HG03575 (cell line): ENCODE data around the gene ECI2.

Source experiments
- ATAC-seq: cut with Tn5 transposase; IDR thresholded peaks from one replicate; pipeline ENCODE4 v1.9.1; 2021; ENCODE audit not compliant: unreplicated experiment, insufficient number of reproducible peaks, low FRiP score; ENCODE audit errors: extremely low read depth

The ECI2 gene

DNA sequence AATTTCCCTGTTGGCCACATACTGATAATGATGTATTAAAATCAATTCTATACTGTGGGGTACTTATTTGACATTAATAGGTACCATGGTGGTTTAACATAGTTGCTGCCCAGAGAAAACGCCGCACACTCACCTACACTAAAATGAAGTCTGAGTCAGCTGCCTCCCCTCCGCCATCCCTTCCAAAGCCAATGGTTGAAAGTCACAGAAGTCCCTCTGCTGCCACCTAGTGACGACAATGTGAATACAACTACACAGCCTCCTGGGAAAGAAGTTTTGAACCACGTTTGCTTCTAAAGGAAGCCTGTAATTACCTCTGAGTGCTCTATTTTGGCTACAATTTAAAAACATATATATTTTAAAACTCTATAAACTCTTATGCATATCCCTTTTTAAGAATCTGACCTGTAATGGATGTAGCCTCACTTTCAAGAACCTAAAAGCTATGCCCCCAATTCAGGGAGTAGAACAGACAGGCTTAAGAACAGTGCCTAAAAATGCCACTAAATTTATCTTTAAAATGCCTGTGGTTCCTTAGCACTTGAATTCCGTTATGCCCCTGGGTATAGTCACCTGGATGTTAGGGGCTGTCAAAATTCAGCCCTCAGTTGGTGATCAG lies 20.6 kb upstream of the ECI2 start:
- ATAC-seq: no peak

DNA sequence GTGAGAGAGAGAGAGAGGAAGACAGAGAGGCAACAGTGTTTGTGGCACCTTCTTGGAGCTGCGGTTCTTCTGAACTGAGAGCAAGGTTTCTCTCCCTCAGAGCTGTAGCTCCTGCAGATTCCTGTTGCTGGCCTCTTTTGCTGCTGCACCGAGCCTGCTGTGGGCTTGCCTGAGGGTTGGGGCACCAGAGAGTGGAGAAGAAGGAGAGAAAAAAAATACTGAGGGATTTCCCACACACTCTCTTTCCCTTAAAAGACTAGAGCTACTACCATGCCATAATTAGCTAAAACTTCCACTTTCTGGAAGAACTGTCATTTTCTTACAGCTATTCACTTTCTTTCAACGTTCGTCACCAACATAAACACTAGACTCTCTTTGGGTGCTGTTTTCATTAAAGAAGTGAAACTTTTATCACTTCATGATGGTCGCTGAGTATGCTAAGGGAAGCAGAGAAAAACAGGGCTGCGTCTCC lies 18.2 kb upstream of the ECI2 start:
- ATAC-seq: no peak

DNA sequence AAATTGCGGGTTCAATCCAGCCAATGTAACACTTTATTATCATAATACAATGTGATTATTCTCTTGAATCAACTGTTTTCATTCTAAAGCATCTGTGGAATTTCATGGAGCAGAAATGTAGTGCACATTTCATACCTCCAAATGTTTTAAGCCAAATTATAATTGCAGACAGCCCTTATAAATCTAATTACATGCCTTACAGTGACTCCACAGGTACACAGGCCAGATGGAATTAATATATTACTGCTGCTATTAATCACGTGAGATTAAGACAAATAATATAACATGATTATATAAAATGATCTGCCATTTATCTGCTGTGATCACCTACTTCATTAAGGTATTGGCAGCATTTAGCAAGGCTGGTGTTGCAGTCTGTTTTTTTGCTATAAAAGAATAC lies 9.7 kb upstream of the ECI2 start:
- ATAC-seq: no peak

DNA sequence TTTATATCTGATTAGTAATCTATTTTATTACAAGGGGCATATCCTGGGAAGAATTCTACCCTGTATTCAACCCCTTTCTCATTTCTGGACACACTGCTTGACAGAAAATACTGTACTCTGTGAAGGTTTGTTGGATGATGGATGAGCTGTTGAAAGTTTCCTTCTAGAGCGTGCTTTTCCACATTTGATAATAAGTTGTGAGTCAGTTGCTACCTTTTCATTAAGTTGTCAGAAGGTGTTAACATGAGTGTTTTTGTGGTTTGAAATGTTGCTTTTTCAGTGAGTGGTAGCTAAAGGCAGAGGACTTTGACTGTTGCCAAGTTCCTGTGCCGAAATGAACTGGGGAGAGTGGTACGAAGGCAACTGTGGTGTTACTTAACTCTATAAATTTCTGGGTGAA lies 3.9 kb upstream of the ECI2 start:
- no peak for ATAC-seq

DNA sequence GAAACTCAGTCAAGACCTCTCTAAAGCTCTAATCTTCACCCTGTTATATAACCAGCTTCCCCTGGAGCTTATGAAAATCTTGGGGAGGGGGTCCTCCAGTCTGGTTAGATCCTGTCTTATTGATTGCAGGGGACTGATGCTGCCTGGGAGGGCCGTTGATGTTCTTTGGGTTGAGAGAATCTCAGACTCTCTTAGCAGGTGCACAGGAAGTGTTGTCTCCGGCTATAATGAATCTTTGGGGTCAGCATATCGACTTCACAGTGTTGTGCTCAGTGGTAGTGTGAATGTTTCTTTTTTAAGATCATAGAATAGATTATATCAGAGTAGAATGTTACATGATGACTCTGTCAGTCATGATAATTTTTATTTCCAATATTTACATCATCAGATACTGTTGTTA lies 2.8 kb upstream of the ECI2 start:
- no peak for ATAC-seq

DNA sequence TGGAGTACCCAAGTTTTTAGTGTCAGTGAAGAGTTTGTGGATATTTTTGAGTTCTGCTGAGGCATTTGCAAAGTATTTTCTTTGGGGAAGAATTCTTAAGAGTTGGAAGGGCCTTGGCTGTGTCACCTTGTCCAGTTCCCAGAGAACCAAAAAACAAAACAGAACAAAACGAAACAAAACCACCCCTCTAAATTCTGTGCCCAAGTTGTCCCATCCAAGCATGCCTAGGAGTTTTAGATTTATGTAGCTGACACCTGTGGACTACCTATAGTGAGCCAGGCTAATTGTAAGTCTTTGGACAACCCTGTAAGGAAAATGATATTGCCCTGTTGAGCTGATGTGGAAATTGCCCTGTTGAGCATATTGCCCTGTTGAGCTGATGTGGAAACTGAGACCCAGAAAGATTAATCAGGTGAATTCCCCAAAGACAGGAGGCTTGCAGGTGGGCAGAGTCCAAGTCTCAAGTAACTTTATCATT lies 1.0 kb upstream of the ECI2 start:
- no peak for ATAC-seq

DNA sequence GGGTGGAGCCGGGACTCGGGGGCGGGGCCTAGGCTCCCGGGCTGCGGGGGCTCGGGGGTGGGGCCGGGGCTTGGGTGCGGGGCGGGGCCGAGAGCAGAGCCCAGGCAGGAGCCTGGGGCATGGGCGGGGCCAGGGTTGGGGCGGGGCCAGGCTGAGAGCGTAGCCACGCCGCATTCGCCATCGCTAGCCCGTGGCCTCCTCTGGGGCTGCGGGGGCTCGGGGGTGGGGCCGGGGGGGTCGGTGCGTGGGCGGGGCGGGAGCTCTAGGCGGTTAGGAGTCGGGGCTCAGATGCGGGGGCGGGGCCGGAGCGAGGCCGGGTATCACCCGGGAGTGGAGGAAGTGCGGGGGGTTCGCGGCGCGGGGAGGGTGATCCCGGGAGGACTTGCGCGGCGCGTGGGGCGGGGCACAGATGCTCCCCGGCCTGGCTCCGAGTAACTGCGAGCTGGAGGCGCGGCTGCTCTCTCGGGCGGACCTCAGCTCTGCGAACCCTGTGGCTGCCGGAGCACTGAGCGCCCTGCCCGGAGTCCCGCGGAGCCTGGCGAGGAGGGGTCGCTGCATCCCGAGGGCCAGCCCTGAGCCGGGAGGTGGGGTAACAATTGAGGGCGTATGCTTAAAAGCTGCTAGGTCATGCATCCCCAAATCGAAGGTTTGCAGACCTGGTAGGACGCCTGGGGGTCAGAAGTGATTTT lies 434 bp upstream of the ECI2 start:
- no peak for ATAC-seq

DNA sequence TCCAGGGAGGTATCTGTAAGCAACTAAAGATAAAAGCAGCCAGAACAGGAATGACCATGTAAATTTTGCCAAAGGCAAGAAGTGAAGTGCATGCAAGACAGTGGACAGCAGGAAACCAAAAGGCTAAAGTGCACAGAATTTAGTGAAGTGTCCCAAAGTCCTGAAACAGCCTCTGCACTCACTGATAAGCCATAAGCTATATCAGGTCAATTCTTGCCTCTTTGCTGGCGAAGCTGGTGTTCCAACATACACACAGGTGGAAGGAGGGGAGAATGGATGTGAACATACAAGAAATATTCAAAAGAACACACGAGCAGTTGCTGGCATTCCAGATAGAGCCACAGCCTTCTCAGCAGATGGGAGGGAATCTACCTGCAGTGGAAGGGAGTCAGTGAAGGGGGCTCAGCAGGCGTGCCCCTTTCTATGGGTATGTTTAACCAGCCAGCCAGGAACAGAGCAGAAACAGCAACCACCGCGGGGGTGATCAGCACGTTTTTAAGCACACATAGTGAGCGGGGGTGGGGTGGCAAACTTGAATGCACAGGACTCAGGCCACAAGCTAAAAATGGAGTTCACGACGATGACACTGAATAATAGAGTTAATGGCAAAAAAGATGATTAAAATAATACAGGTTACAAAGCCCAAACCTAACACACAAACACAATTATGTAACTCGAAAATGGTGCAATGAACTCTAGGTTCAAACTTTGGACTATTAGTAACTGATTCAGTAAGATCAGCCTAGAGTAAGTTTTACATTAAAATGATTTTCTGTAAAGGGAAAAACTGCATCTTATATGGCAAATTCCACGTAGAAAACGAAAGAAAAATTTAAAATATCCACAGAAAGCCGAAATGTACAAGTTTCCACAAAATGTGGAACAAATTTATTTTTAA lies 1.2 kb downstream of the ECI2 start:
- ATAC-seq: no peak

DNA sequence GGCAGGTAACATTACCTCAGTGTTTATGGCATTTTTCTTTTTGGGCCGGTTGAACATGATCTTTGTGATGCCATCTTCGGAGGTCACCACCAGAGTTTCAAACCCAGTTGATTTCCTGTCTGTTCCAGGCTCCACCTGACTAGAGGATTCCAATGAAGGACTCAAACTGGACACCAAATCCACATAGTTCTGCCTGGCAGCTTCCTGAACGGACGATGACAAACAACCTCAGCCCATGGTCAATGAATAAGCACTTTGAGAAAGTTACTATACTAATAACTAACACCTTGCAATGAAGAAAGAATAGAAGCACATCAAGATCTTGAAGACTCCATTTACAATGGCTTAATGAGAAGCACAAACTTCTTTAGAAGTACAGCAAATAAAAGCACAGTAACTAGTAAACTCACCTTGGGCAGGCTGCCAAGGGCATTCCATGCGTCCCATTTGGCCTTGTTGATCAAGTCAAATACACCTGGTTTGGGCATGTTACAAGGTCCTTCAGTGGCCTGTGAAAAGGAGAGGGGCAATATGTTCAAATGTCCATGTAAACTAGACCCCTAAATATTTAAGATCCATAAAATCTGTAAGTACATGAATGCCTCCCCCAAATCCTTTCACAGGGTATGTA lies 4.9 kb downstream of the ECI2 start:
- no peak for ATAC-seq

DNA sequence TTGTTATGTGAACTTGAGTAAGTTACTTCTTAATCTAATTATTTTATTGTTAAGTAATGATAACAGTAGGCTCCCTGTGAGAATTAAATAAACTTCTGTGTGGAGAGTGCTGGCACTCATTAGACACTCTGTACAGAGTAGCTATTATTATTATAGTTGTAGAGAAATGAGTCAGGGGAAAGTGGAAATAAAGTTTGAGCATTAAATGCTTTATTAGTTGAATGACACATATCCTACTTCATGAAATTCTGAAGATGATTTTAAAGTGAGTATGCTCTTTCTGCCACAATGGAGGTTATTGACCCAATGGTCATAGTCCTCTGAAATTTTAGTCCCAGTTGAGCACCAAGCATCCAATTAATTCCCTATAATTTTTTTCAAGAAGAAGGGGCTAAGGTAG lies 5.9 kb downstream of the ECI2 start:
- ATAC-seq: no peak

DNA sequence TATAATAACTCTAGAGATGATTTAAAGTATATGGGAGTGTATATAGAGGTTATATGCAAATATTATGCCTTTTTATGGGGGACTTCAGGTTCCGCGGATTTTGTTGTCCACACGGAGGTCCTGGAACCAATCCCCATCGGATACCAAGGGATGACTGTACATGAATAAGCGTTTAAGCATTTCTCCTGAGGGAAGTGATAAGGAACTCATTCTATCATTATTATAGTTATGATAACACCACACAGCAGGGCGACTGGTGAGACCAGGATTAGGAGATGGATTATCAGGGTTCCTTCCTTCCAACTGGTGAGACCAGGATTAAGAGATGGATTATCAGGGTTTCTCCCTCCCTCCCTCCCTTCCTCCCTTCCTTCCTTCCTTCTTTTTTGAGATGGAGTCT lies 6.6 kb downstream of the ECI2 start:
- no peak for ATAC-seq

DNA sequence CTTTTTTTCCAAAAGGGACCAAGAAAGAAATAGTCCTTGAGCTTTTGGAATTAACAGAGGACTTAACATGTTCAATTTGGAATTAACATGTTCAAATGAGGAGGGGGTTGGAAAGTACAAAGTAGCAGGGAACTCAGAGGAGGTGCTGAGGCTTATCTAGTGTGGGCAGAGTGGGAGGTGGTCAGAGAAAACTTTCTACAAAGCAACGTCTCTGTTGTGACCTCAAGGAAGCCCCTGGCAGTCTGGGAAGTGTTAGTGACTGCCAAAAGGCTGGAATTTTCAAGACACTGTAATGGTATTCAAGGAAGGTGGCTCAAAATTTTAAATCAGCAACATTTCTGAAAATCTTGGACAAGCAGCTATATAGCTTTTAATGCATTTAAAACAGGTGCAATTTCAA lies 7.3 kb downstream of the ECI2 start:
- ATAC-seq: no peak

DNA sequence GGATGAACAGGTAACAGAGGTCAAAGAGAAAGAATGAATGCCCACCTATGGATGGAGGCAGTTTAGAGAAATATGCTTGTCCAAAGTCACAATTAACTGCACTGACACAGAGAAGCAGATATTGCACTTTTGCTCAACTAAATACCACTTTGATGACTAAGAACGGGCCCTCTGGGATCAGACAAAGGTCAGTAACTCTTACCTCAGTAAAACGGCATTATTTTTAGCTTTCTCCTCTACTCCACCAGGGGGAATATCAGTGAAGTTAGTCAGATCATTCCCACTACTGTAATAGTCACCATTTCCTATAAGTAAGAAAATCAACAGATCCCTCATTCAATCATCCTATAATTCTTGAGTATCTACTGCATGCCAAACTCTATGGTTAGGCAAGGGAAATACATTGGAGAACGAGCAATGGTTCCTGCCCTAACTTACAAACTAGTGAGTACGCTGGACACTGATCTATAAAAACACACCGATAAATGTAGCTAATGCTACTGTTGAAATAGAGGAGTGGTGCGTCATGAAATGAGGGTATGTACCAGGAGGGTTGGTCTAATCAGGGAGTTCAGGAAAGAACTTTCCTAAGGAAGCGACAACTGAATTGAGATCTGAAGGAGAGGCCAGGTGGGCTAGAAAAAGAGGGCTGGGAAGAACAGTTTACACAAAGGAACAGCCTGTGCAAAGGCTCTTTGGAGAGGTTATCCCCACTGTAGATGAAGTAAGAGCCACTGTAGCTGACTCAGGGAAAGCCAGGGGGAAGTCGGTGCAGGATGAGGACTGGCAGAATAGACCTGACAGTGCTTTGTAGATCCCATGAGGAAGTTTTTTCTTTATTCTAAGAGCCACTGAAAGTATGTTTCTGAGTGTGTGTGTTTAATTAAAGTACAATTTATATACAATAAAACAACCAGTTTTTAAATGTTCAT lies 9.2 kb downstream of the ECI2 start:
- ATAC-seq: no peak

DNA sequence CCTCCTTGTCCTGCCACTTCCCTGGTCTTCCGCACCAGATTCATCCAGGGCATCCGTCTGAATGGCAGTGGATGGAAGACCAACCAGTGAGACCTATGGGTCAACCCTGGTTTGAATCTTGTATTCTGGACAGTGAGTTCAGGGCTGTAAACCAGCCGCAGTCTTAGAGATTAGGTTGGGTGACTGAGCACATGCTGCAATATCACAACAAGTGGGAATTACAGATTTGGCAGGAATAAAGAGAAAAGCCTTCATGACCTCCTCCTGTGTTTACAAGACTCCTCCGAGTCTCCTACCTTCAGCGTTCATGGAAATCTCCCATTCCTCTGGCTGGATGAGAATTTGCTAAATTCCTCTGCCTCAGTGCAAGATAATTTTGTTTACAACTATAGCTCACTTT lies 9.9 kb downstream of the ECI2 start:
- no peak for ATAC-seq

DNA sequence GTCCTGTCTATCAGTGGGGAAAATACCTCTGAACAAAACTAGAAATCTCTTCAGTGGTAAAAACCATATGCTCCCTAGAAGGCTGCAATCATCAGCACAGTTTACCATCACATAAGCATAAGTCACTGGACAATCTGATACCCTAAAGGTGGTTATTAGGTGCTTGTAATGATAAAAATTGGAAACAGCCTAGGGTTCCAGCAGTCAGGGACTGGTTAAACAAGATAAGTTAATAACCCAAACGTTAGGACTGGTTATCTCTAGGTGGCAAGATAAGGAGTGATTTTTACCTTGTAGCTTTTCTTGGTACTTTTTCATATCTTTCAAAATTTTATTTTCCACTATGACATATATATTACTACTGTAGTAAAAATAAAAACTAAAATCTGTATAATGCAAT lies 11.0 kb downstream of the ECI2 start:
- no peak for ATAC-seq

DNA sequence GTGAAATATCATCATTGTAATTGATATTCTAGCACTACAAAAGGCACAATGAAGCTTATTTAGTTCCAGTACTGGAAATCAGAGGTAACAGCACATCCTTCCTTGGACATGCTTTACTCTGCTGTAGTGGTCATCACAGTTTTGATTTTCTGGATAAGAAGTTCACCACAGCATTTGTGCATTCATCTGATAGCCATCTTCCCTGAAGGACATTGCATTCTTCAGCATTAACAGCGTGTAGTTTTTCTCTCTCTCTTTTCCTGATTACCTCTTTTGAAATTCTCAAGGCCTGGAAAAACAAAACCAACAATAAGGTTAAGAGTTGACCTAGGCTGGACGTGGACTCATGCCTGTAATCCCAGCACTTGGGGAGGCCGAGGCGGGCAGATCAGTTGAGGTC lies 19.6 kb downstream of the ECI2 start:
- no peak for ATAC-seq

DNA sequence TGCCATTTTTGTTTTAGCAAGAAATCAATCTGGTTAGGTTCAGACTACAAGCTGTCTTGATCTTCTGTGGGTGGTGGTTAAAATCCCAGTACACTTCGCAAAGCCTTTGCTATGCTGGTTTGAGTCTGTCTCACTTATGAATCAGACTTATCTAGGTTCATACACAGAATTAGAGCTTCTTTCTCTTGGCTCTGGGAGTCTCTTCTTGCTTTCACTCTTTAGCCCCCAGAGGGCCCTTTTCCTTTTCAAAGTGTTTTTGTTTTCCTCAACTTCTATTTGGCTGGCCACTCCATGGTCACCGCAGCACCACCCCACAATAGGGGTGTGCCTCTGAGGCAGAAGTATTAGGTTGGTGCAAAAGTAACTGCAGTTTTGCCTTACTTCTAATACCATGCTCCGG lies 21.3 kb downstream of the ECI2 start:
- ATAC-seq: no peak

DNA sequence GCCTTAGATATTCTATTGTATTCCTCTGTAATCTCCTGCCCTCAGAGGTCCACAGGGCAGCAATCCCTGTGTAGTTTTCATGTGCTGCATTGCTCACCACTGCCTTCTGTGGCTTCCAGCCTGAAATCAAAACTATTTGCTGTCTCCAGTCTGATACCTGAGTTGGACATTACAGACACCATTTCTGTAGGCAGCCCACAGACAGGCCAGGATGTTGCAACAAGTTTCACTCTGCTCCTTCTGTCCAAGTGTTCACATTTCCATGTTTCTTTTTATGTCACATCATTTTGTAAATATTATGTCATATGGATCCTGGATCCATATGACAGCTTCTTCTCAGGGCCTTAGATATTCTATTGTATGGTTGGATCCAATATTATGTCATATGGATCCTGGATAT lies 21.7 kb downstream of the ECI2 start:
- ATAC-seq: no peak
